Measurements from ENCODE around the gene MYD88. TPM values are rescaled to one million over a fixed set of nuclear protein-coding genes. Genes with fewer than 3 reads are reported as not detected.

Gene MYD88
- total RNA-seq, 1 donor from 2014 or later = 45.9 TPM

- peak; percentile 72 to 88 for DNase-seq (ENCODE audit: extremely low spot score in 2 of 2)
- intact Hi-C loops (cut with DNase I) = no loop called here
- H3K4me1 ChIP-seq = peaks cover 27% of the 10 kb centered on the region
- TF ChIP-seq CTCF (IDR thresholded peaks at IDR 0.05) (no peak), POLR2AphosphoS5 (IDR thresholded peaks at IDR 0.05; ENCODE audit: insufficient read depth in 1 of 2, low read depth in 1 of 2) (no peak), POLR2A (IDR thresholded peaks at IDR 0.05) (no peak)
- H3K36me3 ChIP-seq = peaks cover 0 to 10% of the 10 kb centered on the region in 2 donors
- no peak overlapping the region for H3K27ac ChIP-seq
- no peak overlapping the region for H3K4me3 ChIP-seq
- no peaks in the 10 kb centered on the region for H3K27me3 ChIP-seq
- no peaks in the 10 kb centered on the region for H3K9me3 ChIP-seq
Observed at GRCh38 chr3:38141952-38142273, 3.5 kb downstream of the MYD88 start.

GRCh38 chr3:38142959-38143358 lies 4.5 kb downstream of the MYD88 start:
- Histone ChIP-seq H3K27ac (no peak overlapping the region), H3K36me3 (peaks cover 0 to 10% of the 10 kb centered on the region in 2 donors), H3K9me3 (no peaks in the 10 kb centered on the region), H3K4me3 (no peak overlapping the region), H3K27me3 (no peaks in the 10 kb centered on the region), H3K4me1 (peaks cover 21% of the 10 kb centered on the region)
- DNase-seq (ENCODE audit: extremely low spot score in 2 of 2) = peak; percentile 64 to 81
- TF ChIP-seq POLR2A (IDR thresholded peaks at IDR 0.05) (no peak), POLR2AphosphoS5 (IDR thresholded peaks at IDR 0.05; ENCODE audit: insufficient read depth in 1 of 2, low read depth in 1 of 2) (no peak), CTCF (IDR thresholded peaks at IDR 0.05) (no peak)
- intact Hi-C loops (cut with DNase I) = no loop called here

- no peaks in the 10 kb centered on the region for H3K27me3 ChIP-seq
- peaks cover 0 to 10% of the 10 kb centered on the region in 2 donors for H3K36me3 ChIP-seq
- H3K27ac ChIP-seq = no peak overlapping the region
- H3K4me1 ChIP-seq = peaks cover 17% of the 10 kb centered on the region
- peak; percentile 52 to 76 for DNase-seq (ENCODE audit: extremely low spot score in 2 of 2)
- H3K9me3 ChIP-seq = no peaks in the 10 kb centered on the region
- intact Hi-C loops (cut with DNase I) = no loop called here
- TF ChIP-seq POLR2AphosphoS5 (IDR thresholded peaks at IDR 0.05; ENCODE audit: insufficient read depth in 1 of 2, low read depth in 1 of 2) = no peak
- TF ChIP-seq CTCF (IDR thresholded peaks at IDR 0.05) = no peak
- TF ChIP-seq POLR2A (IDR thresholded peaks at IDR 0.05) = no peak
- no peak overlapping the region for H3K4me3 ChIP-seq
Observed at GRCh38 chr3:38143511-38143910, 5.0 kb downstream of the MYD88 start.

GRCh38 chr3:38146504-38146903 lies 8.0 kb downstream of the MYD88 start:
- DNase-seq (ENCODE audit: extremely low spot score in 2 of 2) = no peak

GRCh38 chr3:38147421-38147820 lies 9.0 kb downstream of the MYD88 start:
- Histone ChIP-seq H3K27me3 (no peaks in the 10 kb centered on the region), H3K4me3 (no peak overlapping the region), H3K9me3 (no peaks in the 10 kb centered on the region), H3K27ac (no peak overlapping the region), H3K4me1 (no peaks in the 10 kb centered on the region), H3K36me3 (no peaks in the 10 kb centered on the region)
- intact Hi-C loops (cut with DNase I) = no loop called here
- TF ChIP-seq POLR2AphosphoS5 (IDR thresholded peaks at IDR 0.05; ENCODE audit: insufficient read depth in 1 of 2, low read depth in 1 of 2) (no peak), POLR2A (IDR thresholded peaks at IDR 0.05) (no peak), CTCF (IDR thresholded peaks at IDR 0.05) (no peak)
- no peak for DNase-seq (ENCODE audit: extremely low spot score in 2 of 2)

More at GRCh38 chr3:38146504-38146903, 8.0 kb downstream of the MYD88 start:
- H3K36me3 ChIP-seq = no peaks in the 10 kb centered on the region
- intact Hi-C loops (cut with DNase I) = no loop called here
- H3K4me1 ChIP-seq = no peaks in the 10 kb centered on the region
- H3K27me3 ChIP-seq = no peaks in the 10 kb centered on the region
- no peak overlapping the region for H3K27ac ChIP-seq
- TF ChIP-seq POLR2AphosphoS5 (IDR thresholded peaks at IDR 0.05; ENCODE audit: insufficient read depth in 1 of 2, low read depth in 1 of 2) (no peak), CTCF (IDR thresholded peaks at IDR 0.05) (no peak), POLR2A (IDR thresholded peaks at IDR 0.05) (no peak)
- H3K4me3 ChIP-seq = no peak overlapping the region
- H3K9me3 ChIP-seq = no peaks in the 10 kb centered on the region

Measured in vagina (tissue), 2 donors.